Right hindlimb (tissue), 1 donor: Measurements from ENCODE around the gene TSPAN14.
"Not testable (repeated sequence)": the region's sequence is repeated elsewhere in the genome, so short reads cannot be mapped to it uniquely, and the experiment has no call there.

Experiments used
- DNase-seq: peaks from one replicate; pipeline ENCODE4 v3.0.0-alpha.2; 2018

The TSPAN14 gene

GRCh38 chr10:80472234-80473095, 18.4 kb downstream of the TSPAN14 start:
- no peak for DNase-seq

- no peak for DNase-seq
Observed at GRCh38 chr10:80473096-80473657, 19.1 kb downstream of the TSPAN14 start.

GRCh38 chr10:80473692-80474596, 19.8 kb downstream of the TSPAN14 start:
- DNase-seq: no peak

- no peak for DNase-seq
Observed at GRCh38 chr10:80474597-80474910, 20.4 kb downstream of the TSPAN14 start.

GRCh38 chr10:80474941-80475340, 20.8 kb downstream of the TSPAN14 start:
- DNase-seq: no peak

- not testable (repeated sequence) for DNase-seq
Observed at GRCh38 chr10:80475641-80476040, 21.5 kb downstream of the TSPAN14 start.

GRCh38 chr10:80476685-80477084, 22.6 kb downstream of the TSPAN14 start:
- DNase-seq: no peak

GRCh38 chr10:80477813-80478212, 23.7 kb downstream of the TSPAN14 start:
- no peak for DNase-seq

GRCh38 chr10:80480373-80480772, 26.3 kb downstream of the TSPAN14 start:
- not testable (repeated sequence) for DNase-seq

GRCh38 chr10:80480852-80481251, 26.7 kb downstream of the TSPAN14 start:
- no peak for DNase-seq

GRCh38 chr10:80484243-80484642, 30.1 kb downstream of the TSPAN14 start:
- DNase-seq: no peak

GRCh38 chr10:80484676-80485075, 30.6 kb downstream of the TSPAN14 start:
- DNase-seq: no peak

GRCh38 chr10:80485076-80485945, 31.2 kb downstream of the TSPAN14 start:
- DNase-seq: no peak

- no peak for DNase-seq
Observed at GRCh38 chr10:80485946-80486764, 32.0 kb downstream of the TSPAN14 start.

GRCh38 chr10:80486785-80487420, 32.8 kb downstream of the TSPAN14 start:
- DNase-seq: no peak

GRCh38 chr10:80487421-80487785, 33.3 kb downstream of the TSPAN14 start:
- no peak for DNase-seq

- no peak for DNase-seq
Observed at GRCh38 chr10:80487791-80488538, 33.9 kb downstream of the TSPAN14 start.

- DNase-seq: no peak
Observed at GRCh38 chr10:80488539-80489066, 34.5 kb downstream of the TSPAN14 start.

GRCh38 chr10:80489371-80490112, 35.4 kb downstream of the TSPAN14 start:
- no peak for DNase-seq
